ENCODE results near the gene BLOC1S6.

Gene BLOC1S6

GRCh38 chr15:45573961-45574629 is 13.1 kb upstream of the BLOC1S6 start:
- no peak for DNase-seq (ENCODE audit: low read depth)
- no peak overlapping the region for H3K4me3 ChIP-seq (ENCODE audit: low read depth, low read length)
- in situ Hi-C loops (cut with HindIII; ENCODE audit: low sequenced_read_pairs) = no loop called here
- TF ChIP-seq CTCF (IDR thresholded peaks at IDR 0.05; ENCODE audit: low read depth, low read length, missing control alignments) = peak; percentile 25

GRCh38 chr15:45581919-45582318 is 5.3 kb upstream of the BLOC1S6 start:
- no peak overlapping the region for H3K4me3 ChIP-seq (ENCODE audit: low read depth, low read length)
- DNase-seq (ENCODE audit: low read depth) = no peak
- TF ChIP-seq CTCF (IDR thresholded peaks at IDR 0.05; ENCODE audit: low read depth, low read length, missing control alignments) = no peak
- in situ Hi-C loops (cut with HindIII; ENCODE audit: low sequenced_read_pairs) = no loop called here

GRCh38 chr15:45583731-45584639 is 3.2 kb upstream of the BLOC1S6 start:
- in situ Hi-C loops (cut with HindIII; ENCODE audit: low sequenced_read_pairs) = no loop called here
- no peak overlapping the region for H3K4me3 ChIP-seq (ENCODE audit: low read depth, low read length)
- TF ChIP-seq CTCF (IDR thresholded peaks at IDR 0.05; ENCODE audit: low read depth, low read length, missing control alignments) = no peak
- no peak for DNase-seq (ENCODE audit: low read depth)

GRCh38 chr15:45585069-45585791 is 1.9 kb upstream of the BLOC1S6 start:
- TF ChIP-seq CTCF (IDR thresholded peaks at IDR 0.05; ENCODE audit: low read depth, low read length, missing control alignments) = no peak
- in situ Hi-C loops (cut with HindIII; ENCODE audit: low sequenced_read_pairs) = loop anchor here (5.0 kb wide), 1 partner anchor 58 kb away; no protein-coding TSS in a partner anchor
- no peak overlapping the region for H3K4me3 ChIP-seq (ENCODE audit: low read depth, low read length)
- DNase-seq (ENCODE audit: low read depth) = no peak

- TF ChIP-seq CTCF (IDR thresholded peaks at IDR 0.05; ENCODE audit: low read depth, low read length, missing control alignments) = no peak
- peak overlapping the region; percentile 94 for H3K4me3 ChIP-seq (ENCODE audit: low read depth, low read length)
- in situ Hi-C loops (cut with HindIII; ENCODE audit: low sequenced_read_pairs) = loop anchor here (5.0 kb wide), 1 partner anchor 59 kb away; no protein-coding TSS in a partner anchor
- DNase-seq (ENCODE audit: low read depth) = no peak
Measured at GRCh38 chr15:45586125-45586524, 1.1 kb upstream of the BLOC1S6 start.

GRCh38 chr15:45586601-45587094 is 531 bp upstream of the BLOC1S6 start:
- no peak for DNase-seq (ENCODE audit: low read depth)
- in situ Hi-C loops (cut with HindIII; ENCODE audit: low sequenced_read_pairs) = loop anchor here (5.0 kb wide), 1 partner anchor 59 kb away; no protein-coding TSS in a partner anchor
- no peak for TF ChIP-seq CTCF (IDR thresholded peaks at IDR 0.05; ENCODE audit: low read depth, low read length, missing control alignments)
- H3K4me3 ChIP-seq (ENCODE audit: low read depth, low read length) = peak overlapping the region; percentile 94

All from astrocyte of the cerebellum (primary cell).